ENCODE results near the gene VWA3A. TPM values are rescaled to one million over a fixed set of nuclear protein-coding genes. Genes with fewer than 3 reads are reported as not detected.

VWA3A gene
- total and polyA plus RNA-seq, 2 experiments from 2014 or later: 0.45 TPM; not detected in 1

DNA sequence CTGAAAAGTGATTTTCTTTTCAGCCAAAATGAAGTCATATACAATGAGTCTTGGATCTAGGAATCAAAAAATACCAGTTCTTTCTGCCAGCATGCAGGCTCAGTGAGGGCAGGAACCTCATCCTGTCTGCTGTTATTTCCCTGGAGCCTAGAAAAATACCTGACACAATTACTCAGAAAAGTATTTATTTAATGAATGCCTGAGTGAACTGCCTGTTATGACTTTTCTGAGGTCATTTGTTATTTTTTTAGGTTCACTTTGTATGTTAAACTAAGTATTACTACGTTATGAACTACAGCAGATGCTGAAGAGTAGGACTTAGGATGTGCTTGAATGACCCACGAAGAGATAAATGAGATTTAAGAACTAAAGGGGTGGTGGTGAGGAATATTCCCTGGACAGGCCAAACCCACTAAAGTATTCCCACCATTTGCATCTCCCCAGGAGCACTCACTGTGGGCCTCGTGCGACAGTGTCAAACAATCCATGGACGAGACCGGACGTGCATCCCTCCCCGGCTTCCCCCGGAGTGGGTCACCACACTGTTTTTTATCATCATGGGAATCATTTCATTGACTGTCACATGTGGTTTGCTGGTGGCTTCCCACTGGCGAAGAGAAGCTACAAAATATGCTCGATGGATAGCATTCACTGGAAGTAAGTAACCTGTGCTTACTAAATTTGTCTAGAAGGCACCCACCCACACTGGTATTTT, 17.1 kb upstream of the VWA3A start:
- Histone ChIP-seq H3K36me3 (ENCODE audit: insufficient read depth) (no peaks in the 10 kb centered on the region; the same call in 1 of the 2 replicates), H3K4me1 (ENCODE audit: insufficient read depth) (peaks cover 4% of the 10 kb centered on the region), H3K27ac (ENCODE audit: low read depth) (no peak overlapping the region), H3K4me3 (no peak overlapping the region), H3K4me2 (no peak overlapping the region), H3K27me3 (ENCODE audit: insufficient read depth) (no peaks in the 10 kb centered on the region), H3F3A (replicated peaks; ENCODE audit: low read depth) (no peaks in the 10 kb centered on the region), H3K9me2 (ENCODE audit: insufficient read depth) (no peaks in the 10 kb centered on the region), H3K79me2 (replicated peaks; ENCODE audit: insufficient read depth) (0 out of 2 replicates have a peak, but pooled peaks cover 5% of the 10 kb centered on the region), H4K20me1 (replicated peaks; ENCODE audit: insufficient read depth) (peaks cover 8% of the 10 kb centered on the region; the same call in 1 of the 2 replicates), H2AFZ (no peak overlapping the region)
- Mint-ChIP-seq H3K36me3 (ENCODE audit: low read depth) (no peaks in the 10 kb centered on the region), H3K4me3 (no peak overlapping the region), H3K27ac (no peak overlapping the region), H3K4me1 (no peaks in the 10 kb centered on the region), H3K27me3 (ENCODE audit: insufficient read depth, low read depth, poor library complexity) (no peaks in the 10 kb centered on the region), H3K9me3 (no peaks in the 10 kb centered on the region)
- DNase-seq (ENCODE audit: low spot score): no peak
- TF ChIP-seq JUNB (IDR thresholded peaks at IDR 0.05; ENCODE audit: unreplicated experiment) (no peak), NANOG (IDR thresholded peaks at IDR 0.05; ENCODE audit: borderline replicate concordance) (no peak), STAT1 (IDR thresholded peaks at IDR 0.05; ENCODE audit: unreplicated experiment) (no peak), ZNF114 (CRISPR knock-in tag; IDR thresholded peaks at IDR 0.05) (no peak), ZNF331 (CRISPR knock-in tag; IDR thresholded peaks at IDR 0.05; ENCODE audit: low read depth) (no peak), EZH2phosphoT487 (IDR thresholded peaks at IDR 0.05; ENCODE audit: unreplicated experiment) (no peak), EZH2 (IDR thresholded peaks at IDR 0.05; ENCODE audit: low read depth, unreplicated experiment) (no peak), POLR2AphosphoS5 (IDR thresholded peaks at IDR 0.05; ENCODE audit: low read depth) (no peak)
- TF ChIP-seq, protein P1, sequence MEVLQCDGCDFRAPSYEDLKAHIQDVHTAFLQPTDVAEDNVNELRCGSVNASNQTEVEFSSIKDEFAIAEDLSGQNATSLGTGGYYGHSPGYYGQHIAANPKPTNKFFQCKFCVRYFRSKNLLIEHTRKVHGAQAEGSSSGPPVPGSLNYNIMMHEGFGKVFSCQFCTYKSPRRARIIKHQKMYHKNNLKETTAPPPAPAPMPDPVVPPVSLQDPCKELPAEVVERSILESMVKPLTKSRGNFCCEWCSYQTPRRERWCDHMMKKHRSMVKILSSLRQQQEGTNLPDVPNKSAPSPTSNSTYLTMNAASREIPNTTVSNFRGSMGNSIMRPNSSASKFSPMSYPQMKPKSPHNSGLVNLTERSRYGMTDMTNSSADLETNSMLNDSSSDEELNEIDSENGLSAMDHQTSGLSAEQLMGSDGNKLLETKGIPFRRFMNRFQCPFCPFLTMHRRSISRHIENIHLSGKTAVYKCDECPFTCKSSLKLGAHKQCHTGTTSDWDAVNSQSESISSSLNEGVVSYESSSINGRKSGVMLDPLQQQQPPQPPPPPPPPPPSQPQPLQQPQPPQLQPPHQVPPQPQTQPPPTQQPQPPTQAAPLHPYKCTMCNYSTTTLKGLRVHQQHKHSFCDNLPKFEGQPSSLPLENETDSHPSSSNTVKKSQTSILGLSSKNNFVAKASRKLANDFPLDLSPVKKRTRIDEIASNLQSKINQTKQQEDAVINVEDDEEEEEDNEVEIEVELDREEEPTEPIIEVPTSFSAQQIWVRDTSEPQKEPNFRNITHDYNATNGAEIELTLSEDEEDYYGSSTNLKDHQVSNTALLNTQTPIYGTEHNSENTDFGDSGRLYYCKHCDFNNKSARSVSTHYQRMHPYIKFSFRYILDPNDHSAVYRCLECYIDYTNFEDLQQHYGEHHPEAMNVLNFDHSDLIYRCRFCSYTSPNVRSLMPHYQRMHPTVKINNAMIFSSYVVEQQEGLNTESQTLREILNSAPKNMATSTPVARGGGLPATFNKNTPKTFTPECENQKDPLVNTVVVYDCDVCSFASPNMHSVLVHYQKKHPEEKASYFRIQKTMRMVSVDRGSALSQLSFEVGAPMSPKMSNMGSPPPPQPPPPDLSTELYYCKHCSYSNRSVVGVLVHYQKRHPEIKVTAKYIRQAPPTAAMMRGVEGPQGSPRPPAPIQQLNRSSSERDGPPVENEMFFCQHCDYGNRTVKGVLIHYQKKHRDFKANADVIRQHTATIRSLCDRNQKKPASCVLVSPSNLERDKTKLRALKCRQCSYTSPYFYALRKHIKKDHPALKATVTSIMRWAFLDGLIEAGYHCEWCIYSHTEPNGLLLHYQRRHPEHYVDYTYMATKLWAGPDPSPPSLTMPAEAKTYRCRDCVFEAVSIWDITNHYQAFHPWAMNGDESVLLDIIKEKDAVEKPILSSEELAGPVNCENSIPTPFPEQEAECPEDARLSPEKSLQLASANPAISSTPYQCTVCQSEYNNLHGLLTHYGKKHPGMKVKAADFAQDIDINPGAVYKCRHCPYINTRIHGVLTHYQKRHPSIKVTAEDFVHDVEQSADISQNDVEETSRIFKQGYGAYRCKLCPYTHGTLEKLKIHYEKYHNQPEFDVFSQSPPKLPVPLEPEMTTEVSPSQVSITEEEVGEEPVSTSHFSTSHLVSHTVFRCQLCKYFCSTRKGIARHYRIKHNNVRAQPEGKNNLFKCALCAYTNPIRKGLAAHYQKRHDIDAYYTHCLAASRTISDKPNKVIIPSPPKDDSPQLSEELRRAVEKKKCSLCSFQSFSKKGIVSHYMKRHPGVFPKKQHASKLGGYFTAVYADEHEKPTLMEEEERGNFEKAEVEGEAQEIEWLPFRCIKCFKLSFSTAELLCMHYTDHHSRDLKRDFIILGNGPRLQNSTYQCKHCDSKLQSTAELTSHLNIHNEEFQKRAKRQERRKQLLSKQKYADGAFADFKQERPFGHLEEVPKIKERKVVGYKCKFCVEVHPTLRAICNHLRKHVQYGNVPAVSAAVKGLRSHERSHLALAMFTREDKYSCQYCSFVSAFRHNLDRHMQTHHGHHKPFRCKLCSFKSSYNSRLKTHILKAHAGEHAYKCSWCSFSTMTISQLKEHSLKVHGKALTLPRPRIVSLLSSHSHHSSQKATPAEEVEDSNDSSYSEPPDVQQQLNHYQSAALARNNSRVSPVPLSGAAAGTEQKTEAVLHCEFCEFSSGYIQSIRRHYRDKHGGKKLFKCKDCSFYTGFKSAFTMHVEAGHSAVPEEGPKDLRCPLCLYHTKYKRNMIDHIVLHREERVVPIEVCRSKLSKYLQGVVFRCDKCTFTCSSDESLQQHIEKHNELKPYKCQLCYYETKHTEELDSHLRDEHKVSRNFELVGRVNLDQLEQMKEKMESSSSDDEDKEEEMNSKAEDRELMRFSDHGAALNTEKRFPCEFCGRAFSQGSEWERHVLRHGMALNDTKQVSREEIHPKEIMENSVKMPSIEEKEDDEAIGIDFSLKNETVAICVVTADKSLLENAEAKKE (CRISPR knock-in tag; IDR thresholded peaks at IDR 0.05): no peak
- TF ChIP-seq, protein P2, sequence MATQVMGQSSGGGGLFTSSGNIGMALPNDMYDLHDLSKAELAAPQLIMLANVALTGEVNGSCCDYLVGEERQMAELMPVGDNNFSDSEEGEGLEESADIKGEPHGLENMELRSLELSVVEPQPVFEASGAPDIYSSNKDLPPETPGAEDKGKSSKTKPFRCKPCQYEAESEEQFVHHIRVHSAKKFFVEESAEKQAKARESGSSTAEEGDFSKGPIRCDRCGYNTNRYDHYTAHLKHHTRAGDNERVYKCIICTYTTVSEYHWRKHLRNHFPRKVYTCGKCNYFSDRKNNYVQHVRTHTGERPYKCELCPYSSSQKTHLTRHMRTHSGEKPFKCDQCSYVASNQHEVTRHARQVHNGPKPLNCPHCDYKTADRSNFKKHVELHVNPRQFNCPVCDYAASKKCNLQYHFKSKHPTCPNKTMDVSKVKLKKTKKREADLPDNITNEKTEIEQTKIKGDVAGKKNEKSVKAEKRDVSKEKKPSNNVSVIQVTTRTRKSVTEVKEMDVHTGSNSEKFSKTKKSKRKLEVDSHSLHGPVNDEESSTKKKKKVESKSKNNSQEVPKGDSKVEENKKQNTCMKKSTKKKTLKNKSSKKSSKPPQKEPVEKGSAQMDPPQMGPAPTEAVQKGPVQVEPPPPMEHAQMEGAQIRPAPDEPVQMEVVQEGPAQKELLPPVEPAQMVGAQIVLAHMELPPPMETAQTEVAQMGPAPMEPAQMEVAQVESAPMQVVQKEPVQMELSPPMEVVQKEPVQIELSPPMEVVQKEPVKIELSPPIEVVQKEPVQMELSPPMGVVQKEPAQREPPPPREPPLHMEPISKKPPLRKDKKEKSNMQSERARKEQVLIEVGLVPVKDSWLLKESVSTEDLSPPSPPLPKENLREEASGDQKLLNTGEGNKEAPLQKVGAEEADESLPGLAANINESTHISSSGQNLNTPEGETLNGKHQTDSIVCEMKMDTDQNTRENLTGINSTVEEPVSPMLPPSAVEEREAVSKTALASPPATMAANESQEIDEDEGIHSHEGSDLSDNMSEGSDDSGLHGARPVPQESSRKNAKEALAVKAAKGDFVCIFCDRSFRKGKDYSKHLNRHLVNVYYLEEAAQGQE (IDR thresholded peaks at IDR 0.05; ENCODE audit: unreplicated experiment): no peak
- TF ChIP-seq, protein P3, sequence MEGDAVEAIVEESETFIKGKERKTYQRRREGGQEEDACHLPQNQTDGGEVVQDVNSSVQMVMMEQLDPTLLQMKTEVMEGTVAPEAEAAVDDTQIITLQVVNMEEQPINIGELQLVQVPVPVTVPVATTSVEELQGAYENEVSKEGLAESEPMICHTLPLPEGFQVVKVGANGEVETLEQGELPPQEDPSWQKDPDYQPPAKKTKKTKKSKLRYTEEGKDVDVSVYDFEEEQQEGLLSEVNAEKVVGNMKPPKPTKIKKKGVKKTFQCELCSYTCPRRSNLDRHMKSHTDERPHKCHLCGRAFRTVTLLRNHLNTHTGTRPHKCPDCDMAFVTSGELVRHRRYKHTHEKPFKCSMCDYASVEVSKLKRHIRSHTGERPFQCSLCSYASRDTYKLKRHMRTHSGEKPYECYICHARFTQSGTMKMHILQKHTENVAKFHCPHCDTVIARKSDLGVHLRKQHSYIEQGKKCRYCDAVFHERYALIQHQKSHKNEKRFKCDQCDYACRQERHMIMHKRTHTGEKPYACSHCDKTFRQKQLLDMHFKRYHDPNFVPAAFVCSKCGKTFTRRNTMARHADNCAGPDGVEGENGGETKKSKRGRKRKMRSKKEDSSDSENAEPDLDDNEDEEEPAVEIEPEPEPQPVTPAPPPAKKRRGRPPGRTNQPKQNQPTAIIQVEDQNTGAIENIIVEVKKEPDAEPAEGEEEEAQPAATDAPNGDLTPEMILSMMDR (conservative IDR thresholded peaks at IDR 0.05; ENCODE audit: low read depth in 2 of 2): no peak
- TF ChIP-seq, protein P4, sequence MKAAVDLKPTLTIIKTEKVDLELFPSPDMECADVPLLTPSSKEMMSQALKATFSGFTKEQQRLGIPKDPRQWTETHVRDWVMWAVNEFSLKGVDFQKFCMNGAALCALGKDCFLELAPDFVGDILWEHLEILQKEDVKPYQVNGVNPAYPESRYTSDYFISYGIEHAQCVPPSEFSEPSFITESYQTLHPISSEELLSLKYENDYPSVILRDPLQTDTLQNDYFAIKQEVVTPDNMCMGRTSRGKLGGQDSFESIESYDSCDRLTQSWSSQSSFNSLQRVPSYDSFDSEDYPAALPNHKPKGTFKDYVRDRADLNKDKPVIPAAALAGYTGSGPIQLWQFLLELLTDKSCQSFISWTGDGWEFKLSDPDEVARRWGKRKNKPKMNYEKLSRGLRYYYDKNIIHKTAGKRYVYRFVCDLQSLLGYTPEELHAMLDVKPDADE (IDR thresholded peaks at IDR 0.05): no peak
- no peak for ATAC-seq
